ENCODE results near the gene THSD7A. TPM values are rescaled to one million over a fixed set of nuclear protein-coding genes. Genes with fewer than 3 reads are reported as not detected.

Gene THSD7A
- total and polyA plus RNA-seq, 2 donors, result 0.50 to 1.5 TPM

DNA sequence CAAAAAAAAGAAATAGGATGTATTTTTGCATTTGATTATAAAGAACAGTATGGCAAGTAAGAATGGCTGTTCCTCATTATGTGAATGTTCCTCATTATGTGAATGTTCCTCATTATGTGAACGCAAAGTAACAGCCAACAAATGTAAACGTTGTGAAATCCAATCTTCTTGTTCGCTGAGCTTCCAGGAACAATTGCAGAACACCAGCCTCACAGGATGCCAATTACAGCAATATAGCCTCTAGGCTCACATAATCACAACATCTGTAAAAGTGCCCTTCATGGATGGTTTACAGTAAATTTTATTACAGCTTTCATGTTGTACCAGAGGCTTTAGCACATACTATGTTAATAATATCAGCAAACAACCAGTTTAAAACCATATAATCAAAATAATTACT is 71.6 kb downstream of the THSD7A start:
- no peaks in the 10 kb centered on the region for H3K4me1 ChIP-seq (ENCODE audit: control insufficient read depth in 2 of 2, insufficient read depth in 2 of 2, low read length in 2 of 2)
- DNase-seq (ENCODE audit: low read depth in 6 of 9, low spot score in 9 of 9), result no peak
- no peaks in the 10 kb centered on the region for H3K36me3 ChIP-seq (ENCODE audit: control insufficient read depth in 2 of 2, insufficient read depth in 2 of 2, low read length in 1 of 2)
- no peak overlapping the region for H3K4me3 ChIP-seq (ENCODE audit: low read length in 2 of 2)
- no peaks in the 10 kb centered on the region for H3K27me3 ChIP-seq (ENCODE audit: control insufficient read depth in 2 of 2, insufficient read depth in 1 of 2, low read length in 1 of 2)
- WGBS, result 56% methylated on average over 3 of the region's 3 CpGs
- no peaks in the 10 kb centered on the region for H3K9me3 ChIP-seq (ENCODE audit: control insufficient read depth in 2 of 2, insufficient read depth in 1 of 2, low read length in 1 of 2)
- no peak overlapping the region for H3K27ac ChIP-seq (ENCODE audit: low read depth in 1 of 2, low read length in 1 of 2)

DNA sequence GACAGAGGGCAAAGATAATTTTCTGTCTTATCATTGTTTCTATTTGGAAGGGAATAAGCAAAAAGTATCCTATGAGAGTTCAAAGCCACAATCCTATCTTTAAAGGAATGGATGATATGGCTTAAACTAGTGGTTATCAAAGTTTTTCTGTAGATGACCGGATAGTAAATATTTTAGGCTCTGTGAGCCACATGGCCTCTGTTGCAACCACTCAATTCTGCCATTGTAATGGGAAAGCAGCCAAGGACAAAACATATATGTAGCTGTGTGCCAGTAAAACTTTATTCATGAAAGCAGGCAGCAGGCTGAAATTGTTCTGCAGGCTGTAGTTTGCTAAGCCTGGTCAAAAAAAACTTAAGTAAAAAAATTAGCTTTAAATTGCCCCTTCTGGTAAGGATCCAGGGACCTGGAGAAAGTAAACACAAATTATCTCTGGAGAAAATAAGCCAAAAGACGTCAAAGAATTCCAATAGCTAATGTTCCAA is 73.3 kb downstream of the THSD7A start:
- H3K36me3 ChIP-seq (ENCODE audit: control insufficient read depth in 2 of 2, insufficient read depth in 2 of 2, low read length in 1 of 2), result no peaks in the 10 kb centered on the region
- no peak overlapping the region for H3K4me3 ChIP-seq (ENCODE audit: low read length in 2 of 2)
- H3K9me3 ChIP-seq (ENCODE audit: control insufficient read depth in 2 of 2, insufficient read depth in 1 of 2, low read length in 1 of 2), result no peaks in the 10 kb centered on the region
- DNase-seq (ENCODE audit: low read depth in 6 of 9, low spot score in 9 of 9), result no peak
- no peaks in the 10 kb centered on the region for H3K4me1 ChIP-seq (ENCODE audit: control insufficient read depth in 2 of 2, insufficient read depth in 2 of 2, low read length in 2 of 2)
- 90% methylated on average over 2 of the region's 2 CpGs for WGBS
- H3K27me3 ChIP-seq (ENCODE audit: control insufficient read depth in 2 of 2, insufficient read depth in 1 of 2, low read length in 1 of 2), result no peaks in the 10 kb centered on the region
- H3K27ac ChIP-seq (ENCODE audit: low read depth in 1 of 2, low read length in 1 of 2), result no peak overlapping the region

DNA sequence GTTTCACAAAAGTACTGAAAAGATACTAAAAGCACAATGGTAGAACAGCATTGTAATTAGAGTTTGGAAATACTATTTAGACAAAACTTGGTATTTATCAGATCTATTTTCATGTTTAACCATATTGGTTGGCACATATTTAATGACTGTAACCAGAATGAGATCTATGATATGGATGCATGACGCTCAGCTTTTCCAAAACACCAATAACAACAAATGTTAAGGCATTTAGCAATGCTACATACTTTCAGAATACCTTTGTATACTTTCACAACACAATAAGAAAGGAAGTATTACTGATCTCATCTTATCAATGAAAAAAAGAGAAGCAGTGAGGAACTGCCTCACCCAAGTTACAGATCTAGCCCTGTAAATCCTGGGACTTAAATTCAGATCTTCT is 74.8 kb downstream of the THSD7A start:
- no peak for DNase-seq (ENCODE audit: low read depth in 6 of 9, low spot score in 9 of 9)
- H3K36me3 ChIP-seq (ENCODE audit: control insufficient read depth in 2 of 2, insufficient read depth in 2 of 2, low read length in 1 of 2), result no peaks in the 10 kb centered on the region
- H3K27ac ChIP-seq (ENCODE audit: low read depth in 1 of 2, low read length in 1 of 2), result no peak overlapping the region
- no peak overlapping the region for H3K4me3 ChIP-seq (ENCODE audit: low read length in 2 of 2)
- WGBS, result 91% methylated on average over 1 of the region's 1 CpG
- no peaks in the 10 kb centered on the region for H3K27me3 ChIP-seq (ENCODE audit: control insufficient read depth in 2 of 2, insufficient read depth in 1 of 2, low read length in 1 of 2)
- H3K9me3 ChIP-seq (ENCODE audit: control insufficient read depth in 2 of 2, insufficient read depth in 1 of 2, low read length in 1 of 2), result no peaks in the 10 kb centered on the region
- H3K4me1 ChIP-seq (ENCODE audit: control insufficient read depth in 2 of 2, insufficient read depth in 2 of 2, low read length in 2 of 2), result no peaks in the 10 kb centered on the region

DNA sequence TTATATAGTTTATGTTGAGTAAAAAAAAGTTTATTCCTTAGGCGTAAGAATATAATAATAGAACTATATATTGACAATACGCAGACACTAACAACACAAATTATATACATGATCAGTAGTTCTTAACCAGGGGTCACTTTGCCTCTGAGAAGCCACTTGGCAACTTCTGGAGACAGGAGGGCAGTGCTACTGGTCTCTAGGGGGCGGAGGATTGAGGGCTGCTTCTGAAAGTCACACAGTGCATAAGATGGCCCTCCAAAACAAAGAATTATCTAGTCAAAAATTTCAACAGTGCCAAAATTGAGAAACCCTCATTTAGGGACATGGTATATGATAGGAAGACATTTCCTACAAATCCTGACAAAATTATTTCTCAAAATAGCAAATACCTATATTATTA is 77.1 kb downstream of the THSD7A start:
- H3K27ac ChIP-seq (ENCODE audit: low read depth in 1 of 2, low read length in 1 of 2), result no peak overlapping the region
- H3K27me3 ChIP-seq (ENCODE audit: control insufficient read depth in 2 of 2, insufficient read depth in 1 of 2, low read length in 1 of 2), result no peaks in the 10 kb centered on the region
- no peaks in the 10 kb centered on the region for H3K9me3 ChIP-seq (ENCODE audit: control insufficient read depth in 2 of 2, insufficient read depth in 1 of 2, low read length in 1 of 2)
- no peaks in the 10 kb centered on the region for H3K36me3 ChIP-seq (ENCODE audit: control insufficient read depth in 2 of 2, insufficient read depth in 2 of 2, low read length in 1 of 2)
- H3K4me1 ChIP-seq (ENCODE audit: control insufficient read depth in 2 of 2, insufficient read depth in 2 of 2, low read length in 2 of 2), result no peaks in the 10 kb centered on the region
- no peak overlapping the region for H3K4me3 ChIP-seq (ENCODE audit: low read length in 2 of 2)
- DNase-seq (ENCODE audit: low read depth in 6 of 9, low spot score in 9 of 9), result no peak
- WGBS, result 92% methylated on average over 3 of the region's 3 CpGs

DNA sequence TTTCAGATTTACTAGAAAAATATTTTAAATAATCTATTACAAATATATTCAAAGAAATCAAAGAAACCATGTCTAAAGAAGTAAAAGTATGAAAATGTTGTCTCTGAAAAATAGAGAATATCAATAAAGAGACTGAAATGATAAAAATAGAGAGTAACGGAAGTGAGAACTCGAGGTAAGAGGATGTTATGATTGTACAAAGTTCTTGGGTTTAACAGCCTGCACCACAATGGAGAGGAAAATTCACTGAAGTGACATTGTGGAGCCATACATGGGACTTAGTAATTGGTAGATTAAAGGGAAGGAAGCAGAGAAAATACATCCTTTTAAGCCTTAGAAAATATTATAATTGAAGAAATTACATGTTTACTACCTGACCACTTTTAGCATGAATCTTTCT is 77.9 kb downstream of the THSD7A start:
- Histone ChIP-seq H3K27ac (ENCODE audit: low read depth in 1 of 2, low read length in 1 of 2) (no peak overlapping the region), H3K4me3 (ENCODE audit: low read length in 2 of 2) (no peak overlapping the region), H3K4me1 (ENCODE audit: control insufficient read depth in 2 of 2, insufficient read depth in 2 of 2, low read length in 2 of 2) (no peaks in the 10 kb centered on the region), H3K27me3 (ENCODE audit: control insufficient read depth in 2 of 2, insufficient read depth in 1 of 2, low read length in 1 of 2) (no peaks in the 10 kb centered on the region), H3K36me3 (ENCODE audit: control insufficient read depth in 2 of 2, insufficient read depth in 2 of 2, low read length in 1 of 2) (no peaks in the 10 kb centered on the region), H3K9me3 (ENCODE audit: control insufficient read depth in 2 of 2, insufficient read depth in 1 of 2, low read length in 1 of 2) (no peaks in the 10 kb centered on the region)
- 90% methylated on average over 2 of the region's 2 CpGs for WGBS
- DNase-seq (ENCODE audit: low read depth in 6 of 9, low spot score in 9 of 9), result no peak

DNA sequence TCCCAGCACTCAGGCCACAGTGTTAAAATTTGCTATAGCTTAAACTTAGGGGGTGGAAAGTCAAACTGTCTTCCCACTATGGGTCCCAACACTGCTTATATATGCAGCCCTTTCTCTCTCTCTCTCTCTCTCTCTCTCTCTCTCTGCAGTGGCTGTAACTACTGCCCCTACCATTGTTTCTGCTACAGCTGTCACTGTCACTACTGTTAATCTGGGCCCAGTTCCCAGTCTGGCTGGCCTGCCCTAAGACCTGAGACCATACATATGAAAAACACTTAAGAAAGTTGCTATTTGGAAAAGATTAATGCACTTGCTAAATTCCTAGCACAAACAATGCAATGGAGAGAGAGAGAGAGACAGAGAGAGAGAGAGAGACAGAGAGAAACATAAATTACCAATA is 78.6 kb downstream of the THSD7A start:
- H3K27me3 ChIP-seq (ENCODE audit: control insufficient read depth in 2 of 2, insufficient read depth in 1 of 2, low read length in 1 of 2), result no peaks in the 10 kb centered on the region
- no peak overlapping the region for H3K4me3 ChIP-seq (ENCODE audit: low read length in 2 of 2)
- no peaks in the 10 kb centered on the region for H3K4me1 ChIP-seq (ENCODE audit: control insufficient read depth in 2 of 2, insufficient read depth in 2 of 2, low read length in 2 of 2)
- H3K9me3 ChIP-seq (ENCODE audit: control insufficient read depth in 2 of 2, insufficient read depth in 1 of 2, low read length in 1 of 2), result no peaks in the 10 kb centered on the region
- no peak overlapping the region for H3K27ac ChIP-seq (ENCODE audit: low read depth in 1 of 2, low read length in 1 of 2)
- DNase-seq (ENCODE audit: low read depth in 6 of 9, low spot score in 9 of 9), result no peak
- H3K36me3 ChIP-seq (ENCODE audit: control insufficient read depth in 2 of 2, insufficient read depth in 2 of 2, low read length in 1 of 2), result no peaks in the 10 kb centered on the region

DNA sequence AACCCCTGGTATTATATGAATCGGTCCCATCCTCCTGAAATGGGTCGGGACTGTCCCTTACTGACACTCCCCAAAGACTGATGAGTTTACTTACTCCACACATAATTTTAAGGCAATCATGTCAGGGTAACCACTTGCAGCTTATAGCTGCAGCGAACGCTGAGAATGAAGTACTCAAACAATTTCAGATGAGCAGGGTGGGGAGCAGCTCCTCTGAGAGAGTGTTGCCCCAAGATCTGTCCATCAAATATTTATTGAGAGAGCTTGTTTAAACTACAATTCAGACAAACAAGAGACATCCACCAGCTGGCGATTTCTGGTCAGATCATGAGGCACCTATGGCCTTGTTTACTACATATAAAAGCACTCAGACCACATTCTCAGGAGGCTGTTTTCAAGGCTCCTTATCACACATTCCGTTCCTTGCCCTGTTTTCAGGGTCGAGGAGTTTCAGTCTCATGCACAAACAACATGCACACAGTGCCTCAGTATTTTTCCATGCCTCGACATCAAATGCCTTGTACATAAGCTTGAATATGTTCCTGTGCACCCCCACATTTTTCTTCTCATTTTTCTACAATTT is 80.1 kb downstream of the THSD7A start:
- H3K27me3 ChIP-seq (ENCODE audit: control insufficient read depth in 2 of 2, insufficient read depth in 1 of 2, low read length in 1 of 2), result no peaks in the 10 kb centered on the region
- H3K27ac ChIP-seq (ENCODE audit: low read depth in 1 of 2, low read length in 1 of 2), result no peak overlapping the region
- WGBS, result 89% methylated on average over 8 of the region's 8 CpGs
- H3K9me3 ChIP-seq (ENCODE audit: control insufficient read depth in 2 of 2, insufficient read depth in 1 of 2, low read length in 1 of 2), result no peaks in the 10 kb centered on the region
- H3K36me3 ChIP-seq (ENCODE audit: control insufficient read depth in 2 of 2, insufficient read depth in 2 of 2, low read length in 1 of 2), result no peaks in the 10 kb centered on the region
- no peak for DNase-seq (ENCODE audit: low read depth in 6 of 9, low spot score in 9 of 9)
- no peak overlapping the region for H3K4me3 ChIP-seq (ENCODE audit: low read length in 2 of 2)
- H3K4me1 ChIP-seq (ENCODE audit: control insufficient read depth in 2 of 2, insufficient read depth in 2 of 2, low read length in 2 of 2), result no peaks in the 10 kb centered on the region

DNA sequence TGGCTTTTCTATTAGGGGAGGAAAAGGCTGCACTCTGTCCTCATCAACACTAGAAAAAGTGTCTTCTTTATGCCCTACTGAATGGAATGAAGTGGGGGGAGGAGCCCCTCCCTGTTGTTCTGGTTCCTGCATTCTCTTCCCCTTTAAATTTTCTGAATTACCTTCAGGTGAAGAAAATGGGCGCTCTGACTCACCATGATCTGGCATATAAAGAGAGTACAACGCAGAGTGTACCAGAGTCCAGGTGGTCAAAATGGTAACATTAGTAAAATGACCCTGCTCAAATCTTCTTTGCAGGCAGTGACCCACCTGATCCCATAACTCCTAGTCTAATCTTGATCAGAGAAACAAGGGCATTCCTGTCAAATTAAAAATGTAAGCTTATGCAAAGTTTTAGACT is 80.7 kb downstream of the THSD7A start:
- Histone ChIP-seq H3K36me3 (ENCODE audit: control insufficient read depth in 2 of 2, insufficient read depth in 2 of 2, low read length in 1 of 2) (no peaks in the 10 kb centered on the region), H3K27ac (ENCODE audit: low read depth in 1 of 2, low read length in 1 of 2) (no peak overlapping the region), H3K4me1 (ENCODE audit: control insufficient read depth in 2 of 2, insufficient read depth in 2 of 2, low read length in 2 of 2) (no peaks in the 10 kb centered on the region), H3K9me3 (ENCODE audit: control insufficient read depth in 2 of 2, insufficient read depth in 1 of 2, low read length in 1 of 2) (no peaks in the 10 kb centered on the region), H3K4me3 (ENCODE audit: low read length in 2 of 2) (no peak overlapping the region), H3K27me3 (ENCODE audit: control insufficient read depth in 2 of 2, insufficient read depth in 1 of 2, low read length in 1 of 2) (no peaks in the 10 kb centered on the region)
- 97% methylated on average over 2 of the region's 2 CpGs for WGBS
- DNase-seq (ENCODE audit: low read depth in 6 of 9, low spot score in 9 of 9), result no peak

DNA sequence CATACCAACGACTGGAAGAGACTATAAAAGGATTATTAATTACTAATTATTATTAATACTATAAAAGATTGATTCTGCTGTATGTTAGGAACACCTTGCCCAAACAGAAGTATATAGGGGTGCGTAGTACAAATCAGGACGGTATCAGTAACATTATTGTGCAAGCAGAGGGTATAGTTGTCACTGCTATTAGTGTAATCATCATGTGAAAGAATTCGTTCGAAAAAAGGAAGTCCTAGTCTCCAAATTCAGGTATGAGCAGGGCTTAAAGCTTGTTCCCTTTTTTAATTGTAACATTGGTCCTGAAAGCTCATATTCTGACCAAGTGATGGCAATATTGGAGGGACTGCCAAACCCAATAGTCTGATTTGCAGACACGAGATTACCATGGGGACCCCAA is 81.8 kb downstream of the THSD7A start:
- Histone ChIP-seq H3K36me3 (ENCODE audit: control insufficient read depth in 2 of 2, insufficient read depth in 2 of 2, low read length in 1 of 2) (no peaks in the 10 kb centered on the region), H3K4me3 (ENCODE audit: low read length in 2 of 2) (no peak overlapping the region), H3K9me3 (ENCODE audit: control insufficient read depth in 2 of 2, insufficient read depth in 1 of 2, low read length in 1 of 2) (no peaks in the 10 kb centered on the region), H3K4me1 (ENCODE audit: control insufficient read depth in 2 of 2, insufficient read depth in 2 of 2, low read length in 2 of 2) (no peaks in the 10 kb centered on the region), H3K27ac (ENCODE audit: low read depth in 1 of 2, low read length in 1 of 2) (no peak overlapping the region), H3K27me3 (ENCODE audit: control insufficient read depth in 2 of 2, insufficient read depth in 1 of 2, low read length in 1 of 2) (no peaks in the 10 kb centered on the region)
- no peak for DNase-seq (ENCODE audit: low read depth in 6 of 9, low spot score in 9 of 9)
- WGBS, result 54% methylated on average over 6 of the region's 6 CpGs

DNA sequence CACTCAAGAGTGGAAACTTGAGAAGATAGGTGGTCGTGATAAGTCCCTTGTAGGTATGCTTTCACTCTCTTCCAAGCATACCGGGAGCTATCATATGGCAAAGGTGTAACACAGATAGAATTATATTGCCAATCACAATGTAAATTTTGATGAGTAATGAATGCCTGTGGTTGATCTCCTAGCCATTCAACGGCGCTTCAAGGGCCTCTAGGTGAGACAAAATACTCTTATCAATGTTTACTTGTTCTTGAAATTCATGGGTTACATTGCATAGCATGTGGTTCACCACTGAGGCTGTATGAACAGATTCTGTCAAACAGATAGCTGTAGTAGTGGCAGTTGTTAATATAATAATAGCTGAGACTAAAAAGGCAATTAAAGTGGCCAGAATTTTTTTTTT is 82.4 kb downstream of the THSD7A start:
- no peak for DNase-seq (ENCODE audit: low read depth in 6 of 9, low spot score in 9 of 9)
- no peaks in the 10 kb centered on the region for H3K4me1 ChIP-seq (ENCODE audit: control insufficient read depth in 2 of 2, insufficient read depth in 2 of 2, low read length in 2 of 2)
- no peak overlapping the region for H3K27ac ChIP-seq (ENCODE audit: low read depth in 1 of 2, low read length in 1 of 2)
- no peaks in the 10 kb centered on the region for H3K9me3 ChIP-seq (ENCODE audit: control insufficient read depth in 2 of 2, insufficient read depth in 1 of 2, low read length in 1 of 2)
- no peaks in the 10 kb centered on the region for H3K36me3 ChIP-seq (ENCODE audit: control insufficient read depth in 2 of 2, insufficient read depth in 2 of 2, low read length in 1 of 2)
- H3K27me3 ChIP-seq (ENCODE audit: control insufficient read depth in 2 of 2, insufficient read depth in 1 of 2, low read length in 1 of 2), result no peaks in the 10 kb centered on the region
- WGBS, result 93% methylated on average over 4 of the region's 4 CpGs
- no peak overlapping the region for H3K4me3 ChIP-seq (ENCODE audit: low read length in 2 of 2)
